Peyer's patch (tissue), 4 donors: ENCODE measurements around the gene IFITM2. TPM values are rescaled to one million over a fixed set of nuclear protein-coding genes. Genes with fewer than 3 reads are reported as not detected.
"Not testable (repeated sequence)": the region's sequence is repeated elsewhere in the genome, so short reads cannot be mapped to it uniquely, and the experiment has no call there.

ENCODE experiments used
- DNase-seq, 3 donors: peaks; one replicate each; pipeline ENCODE4 v3.0.0-alpha.2; 2017 to 2019
- H3K27ac ChIP-seq, 4 donors: fragments of 200-600 bp; sonication (generic); one replicate each; pipeline ENCODE4 v1.5.1; 2016 to 2019
- H3K27me3 ChIP-seq, 2 donors: fragments of 200-600 bp; sonication (generic); one replicate each; pipeline ENCODE4 v1.5.1; 2019
- H3K36me3 ChIP-seq, 3 donors: fragments of 200-600 bp; sonication (generic); one replicate each; pipeline ENCODE4 v1.5.1; 2016 to 2019
- H3K4me1 ChIP-seq, 4 donors: fragments of 200-600 bp; sonication (generic); one replicate each; pipeline ENCODE4 v1.5.1; 2016 to 2019
- H3K4me3 ChIP-seq, 4 donors: fragments of 200-600 bp; sonication (generic); 1 replicate in 3 of 4; 2 replicates in 1 of 4; pipeline ENCODE4 v1.5.1; 2016 to 2019; ENCODE audit warnings: mild to moderate bottlenecking in 1 of 4
- H3K9me3 ChIP-seq, 4 donors: fragments of 200-600 bp; sonication (generic); one replicate each; pipeline ENCODE4 v1.5.1; 2016 to 2019; ENCODE audit warnings: mild to moderate bottlenecking in 1 of 4
- CTCF ChIP-seq, 6 experiments: fragments of 450-650 bp in 4 of 6; fragments of 200-600 bp in 2 of 6; sonication (generic) in 1 of 6; IDR thresholded peaks; one replicate each; pipeline ENCODE4 v1.5.1; 2017 to 2019; ENCODE audit warnings: antibody characterized with exemption in 6 of 6, mild to moderate bottlenecking in 3 of 6, moderate library complexity in 1 of 6
- POLR2A ChIP-seq, 2 donors: fragments of 450-650 bp; IDR thresholded peaks; one replicate each; pipeline ENCODE4 v1.5.1; 2017; ENCODE audit warnings: antibody characterized with exemption in 2 of 2, mild to moderate bottlenecking in 2 of 2, moderate library complexity in 2 of 2
- total RNA-seq, 4 donors: library from RNA; depleted of rRNA; stranded (reverse); fragments of >200 nt; gene quantifications; one replicate each; pipeline ENCODE4 v1.1.0, GENCODE V29; 2016

The IFITM2 gene
- total RNA-seq, 4 donors from 2014 or later = 15.6 to 98.2 (median 46.0) TPM

GRCh38 chr11:330307-330693, 22.7 kb downstream of the IFITM2 start:
- Histone ChIP-seq H3K4me3 (no peak overlapping the region), H3K4me1 (peaks cover 0 to 34% (median 20%) of the 10 kb centered on the region in 4 donors), H3K9me3 (no peaks in the 10 kb centered on the region), H3K27ac (peak overlapping the region in 1 of 4 donors; percentile 56), H3K36me3 (no peaks in the 10 kb centered on the region), H3K27me3 (no peaks in the 10 kb centered on the region)
- DNase-seq = no peak
- TF ChIP-seq POLR2A (IDR thresholded peaks at IDR 0.05) (no peak), CTCF (IDR thresholded peaks at IDR 0.05) (no peak)

- TF ChIP-seq POLR2A (IDR thresholded peaks at IDR 0.05) (no peak), CTCF (IDR thresholded peaks at IDR 0.05) (no peak)
- H3K4me3 ChIP-seq = peak overlapping the region in 1 of 4 donors; percentile 10
- H3K27ac ChIP-seq = peak overlapping the region in 1 of 4 donors; percentile 56
- H3K4me1 ChIP-seq = peaks cover 0 to 32% (median 19%) of the 10 kb centered on the region in 4 donors
- H3K27me3 ChIP-seq = no peaks in the 10 kb centered on the region
- DNase-seq = peak in 2 of 3 donors; percentile 78 to 82
- H3K36me3 ChIP-seq = no peaks in the 10 kb centered on the region
- no peaks in the 10 kb centered on the region for H3K9me3 ChIP-seq
Measured at GRCh38 chr11:330694-331357, 23.2 kb downstream of the IFITM2 start.

GRCh38 chr11:331358-332060, 23.9 kb downstream of the IFITM2 start:
- no peak for DNase-seq
- Histone ChIP-seq H3K36me3 (no peaks in the 10 kb centered on the region), H3K9me3 (no peaks in the 10 kb centered on the region), H3K4me3 (peak overlapping the region in 1 of 4 donors; percentile 10), H3K27ac (peak overlapping the region in 1 of 4 donors; percentile 56), H3K27me3 (no peaks in the 10 kb centered on the region), H3K4me1 (peaks cover 4 to 29% (median 16%) of the 10 kb centered on the region in 4 donors)
- no peak for TF ChIP-seq POLR2A (IDR thresholded peaks at IDR 0.05)
- no peak for TF ChIP-seq CTCF (IDR thresholded peaks at IDR 0.05)

- no peak for DNase-seq
- TF ChIP-seq POLR2A (IDR thresholded peaks at IDR 0.05) (no peak), CTCF (IDR thresholded peaks at IDR 0.05) (no peak)
- H3K36me3 ChIP-seq = no peaks in the 10 kb centered on the region
- H3K4me1 ChIP-seq = peaks cover 0 to 16% (median 10%) of the 10 kb centered on the region in 4 donors
- H3K27me3 ChIP-seq = no peaks in the 10 kb centered on the region
- H3K9me3 ChIP-seq = no peaks in the 10 kb centered on the region
- H3K27ac ChIP-seq = no peak overlapping the region
- H3K4me3 ChIP-seq = no peak overlapping the region
Measured at GRCh38 chr11:332651-333480, 25.2 kb downstream of the IFITM2 start.

- H3K27ac ChIP-seq, DNase-seq, H3K9me3 ChIP-seq, H3K27me3 ChIP-seq, H3K36me3 ChIP-seq, H3K4me3 ChIP-seq: not testable (repeated sequence)
- peaks cover 0 to 13% (median 10%) of the 10 kb centered on the region in 4 donors for H3K4me1 ChIP-seq
Measured at GRCh38 chr11:333616-334263, 26.1 kb downstream of the IFITM2 start.
